Endothelial cell of umbilical vein (primary cell): ENCODE data around the gene C1QBP. TPM values are rescaled to one million over a fixed set of nuclear protein-coding genes. Genes with fewer than 3 reads are reported as not detected.

ENCODE experiments used
- BruUV-seq: library from RNA; stranded (reverse); fragments of 400-500 nt; replicated peaks from 2 replicates; lab custom pipeline; 2021; lab: Mats Ljungman, UMichigan
- CTCF ChIA-PET: fragments of 300-600, 350-600 bp; sonication (Branson Sonifier 250); formaldehyde crosslinking; loops from one replicate; lab custom pipeline; 2021; ENCODE audit warnings: antibody characterized with exemption, inconsistent platforms; lab: Charles Lee
- POLR2A ChIA-PET: fragments of 300-600, 350-600 bp; sonication (Branson Sonifier 250); formaldehyde crosslinking; loops from one replicate; lab custom pipeline; 2021; ENCODE audit warnings: antibody characterized with exemption, inconsistent platforms; lab: Charles Lee
- DNase-seq: peaks from one replicate; pipeline ENCODE4 v3.0.0-alpha.2; 2011; ENCODE audit warnings: low read depth, low spot score
- FAIRE-seq: peaks from 2 replicates; lab custom pipeline; 2011; peaks lifted over from hg19 to GRCh38; lab: Jason Lieb, UNC
- H2AFZ ChIP-seq: 2 replicates; pipeline ENCODE4 v1.6.0; 2012; ENCODE audit warnings: low read depth, low read length, control low read depth, inconsistent platforms
- H3K27ac ChIP-seq: 2 replicates; pipeline ENCODE4 v1.5.1; 2011; ENCODE audit warnings: low read depth, mild to moderate bottlenecking, control low read depth, low read length, moderate library complexity; ENCODE audit not compliant: insufficient read depth
- H3K27me3 ChIP-seq, 2 experiments: 2 replicates each; pipeline versions ENCODE4 v1.6.0 to v1.6.1; 2011; ENCODE audit warnings: low read length in 2 of 2, mixed read lengths in 1 of 2; ENCODE audit not compliant: control insufficient read depth in 2 of 2, insufficient read depth in 2 of 2
- H3K36me3 ChIP-seq, 2 experiments: 2 replicates in 1 of 2; 3 replicates in 1 of 2; pipeline ENCODE4 v1.5.1; 2011; ENCODE audit warnings: low read length in 2 of 2, mild to moderate bottlenecking in 1 of 2, moderate library complexity in 1 of 2; ENCODE audit not compliant: control insufficient read depth in 2 of 2, insufficient read depth in 2 of 2; ENCODE audit errors: extremely low read depth in 1 of 2
- H3K4me1 ChIP-seq: 3 replicates; pipeline ENCODE4 v1.5.1; 2011; ENCODE audit warnings: mild to moderate bottlenecking, low read length; ENCODE audit not compliant: control insufficient read depth, insufficient read depth; ENCODE audit errors: extremely low read depth
- H3K4me2 ChIP-seq: 2 replicates; pipeline ENCODE4 v1.6.1; 2011; ENCODE audit warnings: low read length, control low read depth, mixed read lengths; ENCODE audit not compliant: insufficient read depth
- H3K4me3 ChIP-seq, 3 experiments: fragments of 200-600 bp in 1 of 3; sonication (generic), shearing (Covaris generic) in 1 of 3; replicated peaks in 1 of 3; 2 replicates each; pipeline ENCODE4 v1.5.1; 2011 to 2016; ENCODE audit warnings: control low read depth in 3 of 3, low read length in 3 of 3, mild to moderate bottlenecking in 2 of 3, inconsistent platforms in 1 of 3, low read depth in 1 of 3, moderate library complexity in 1 of 3; ENCODE audit not compliant: insufficient read depth in 1 of 3
- H3K79me2 ChIP-seq: 2 replicates; pipeline ENCODE4 v1.6.0; 2012; ENCODE audit warnings: low read length, inconsistent platforms; ENCODE audit not compliant: control insufficient read depth, insufficient read depth
- H3K9ac ChIP-seq: replicated peaks from 2 replicates; pipeline ENCODE3; 2011; ENCODE audit warnings: low read length, control low read depth; ENCODE audit not compliant: insufficient read depth; ENCODE audit errors: extremely low read depth
- H3K9me1 ChIP-seq: replicated peaks from 3 replicates; pipeline ENCODE4 v1.6.0; 2011; ENCODE audit warnings: mild to moderate bottlenecking, low read length; ENCODE audit not compliant: control insufficient read depth, insufficient read depth; ENCODE audit errors: extremely low read depth
- H3K9me3 ChIP-seq: replicated peaks from 2 replicates; pipeline ENCODE4 v1.5.1; 2012; ENCODE audit warnings: low read length, inconsistent platforms; ENCODE audit not compliant: control insufficient read depth, insufficient read depth
- H4K20me1 ChIP-seq: replicated peaks from 2 replicates; pipeline ENCODE3; 2011; ENCODE audit warnings: mild to moderate bottlenecking, low read length; ENCODE audit not compliant: control insufficient read depth, insufficient read depth; ENCODE audit errors: extremely low read depth
- EZH2 ChIP-seq: IDR thresholded peaks from 2 replicates; pipeline ENCODE4 v1.6.1; 2012; ENCODE audit warnings: borderline replicate concordance, low read depth, mild to moderate bottlenecking, moderate library complexity, low read length, inconsistent platforms; ENCODE audit not compliant: severe bottlenecking
- FOS ChIP-seq: IDR thresholded peaks from 2 replicates; pipeline ENCODE4 v1.6.1; 2011; ENCODE audit warnings: mild to moderate bottlenecking, low read length, moderate library complexity, borderline replicate concordance; ENCODE audit not compliant: insufficient read depth
- MYC ChIP-seq: IDR thresholded peaks from one replicate; pipeline ENCODE4 v1.6.1; 2011; ENCODE audit warnings: mild to moderate bottlenecking, low read depth, low read length
- POLR2AphosphoS5 ChIP-seq: IDR thresholded peaks from 2 replicates; pipeline ENCODE4 v1.6.1; 2012; ENCODE audit warnings: low read depth, mild to moderate bottlenecking, control low read depth, low read length, moderate library complexity; ENCODE audit not compliant: insufficient read depth
- dilution Hi-C: fragments of 300-500 bp; cut with MboI; formaldehyde crosslinking; loops from one replicate; pipeline ENCODE4 v1.15.0; 2019; ENCODE audit warnings: low sequenced_read_pairs; ENCODE audit not compliant: extremely low pct_ligation_motif_present
- intact Hi-C: fragments of 100-400 bp; cut with micrococcal nuclease; formaldehyde crosslinking; loops from one replicate; pipeline ENCODE4 v1.10.0; 2022
- polyA plus RNA-seq, 4 experiments: library from polyadenylated mRNA; depleted of rRNA in 3 of 4; stranded (reverse) in 3 of 4; unstranded in 1 of 4; fragments of >200 nt; gene quantifications; 2 replicates each; pipeline versions ENCODE4 v1.2.1 to v1.2.3, GENCODE V29; 2011 to 2012; ENCODE audit warnings: missing spikeins in 1 of 4
- total RNA-seq: library from RNA; stranded (reverse); gene quantifications from 2 replicates; pipeline ENCODE4 v1.2.3, GENCODE V29; 2021
- TF ChIP-seq, protein P1 (sequence below), 2 donors: IDR thresholded peaks; 1 replicate in 1 of 2; 2 replicates in 1 of 2; pipeline ENCODE4 v1.5.1; 2011; ENCODE audit warnings: low read length in 2 of 2, mild to moderate bottlenecking in 2 of 2, moderate library complexity in 2 of 2, control low read depth in 1 of 2, inconsistent platforms in 1 of 2, low read depth in 1 of 2; ENCODE audit not compliant: insufficient read depth in 1 of 2; ENCODE audit errors: extremely low read depth in 1 of 2
- TF ChIP-seq, protein P2 (sequence below): IDR thresholded peaks from 2 replicates; pipeline ENCODE4 v1.6.1; 2011; ENCODE audit not compliant: insufficient read depth, insufficient read length

Gene C1QBP
- total and polyA plus RNA-seq, 2 donors (not counting 3 experiments of a cell fraction or from before 2014, with no cell fraction given): 144 to 218 TPM

DNA sequence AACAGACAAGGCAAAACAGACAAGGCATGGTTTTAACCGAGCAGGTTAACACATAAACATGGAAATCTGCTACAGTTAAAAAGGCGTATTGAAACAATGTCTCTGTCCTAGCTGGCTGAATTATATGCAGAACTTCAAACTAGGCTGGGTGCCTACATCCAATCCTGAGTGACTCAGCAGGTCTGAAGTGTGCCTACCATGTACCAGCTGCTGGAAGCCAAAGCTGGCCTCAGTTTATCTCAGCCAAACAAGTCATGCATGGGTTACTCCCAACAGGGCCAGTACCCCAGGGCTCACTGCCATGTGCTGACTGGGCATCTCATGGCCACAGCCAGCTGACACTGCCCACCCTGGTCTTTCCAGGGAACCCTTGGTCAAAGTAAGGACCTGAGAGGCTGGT lies 4.0 kb downstream of the C1QBP start:
- Histone ChIP-seq H3K27ac (no peak overlapping the region), H3K4me2 (no peak overlapping the region), H3K27me3 (no peaks in the 10 kb centered on the region), H3K9me1 (no peaks in the 10 kb centered on the region), H3K4me1 (peaks cover 17% of the 10 kb centered on the region), H3K9me3 (no peaks in the 10 kb centered on the region), H3K36me3 (peaks cover 19 to 33% of the 10 kb centered on the region in 2 experiments), H3K9ac (no peak overlapping the region), H2AFZ (no peak overlapping the region), H3K79me2 (peaks cover 28% of the 10 kb centered on the region), H3K4me3 (no peak overlapping the region), H4K20me1 (no peaks in the 10 kb centered on the region)
- dilution Hi-C loops (no loop called here), intact Hi-C loops (no loop called here)
- ChIA-PET POLR2A (no interaction called here), CTCF (no interaction called here)
- DNase-seq (no peak), FAIRE-seq (no peak)
- no peak for TF ChIP-seq FOS
- no peak for TF ChIP-seq POLR2AphosphoS5
- TF ChIP-seq EZH2: no peak
- TF ChIP-seq MYC: no peak
- no TSS peak for BruUV-seq

DNA sequence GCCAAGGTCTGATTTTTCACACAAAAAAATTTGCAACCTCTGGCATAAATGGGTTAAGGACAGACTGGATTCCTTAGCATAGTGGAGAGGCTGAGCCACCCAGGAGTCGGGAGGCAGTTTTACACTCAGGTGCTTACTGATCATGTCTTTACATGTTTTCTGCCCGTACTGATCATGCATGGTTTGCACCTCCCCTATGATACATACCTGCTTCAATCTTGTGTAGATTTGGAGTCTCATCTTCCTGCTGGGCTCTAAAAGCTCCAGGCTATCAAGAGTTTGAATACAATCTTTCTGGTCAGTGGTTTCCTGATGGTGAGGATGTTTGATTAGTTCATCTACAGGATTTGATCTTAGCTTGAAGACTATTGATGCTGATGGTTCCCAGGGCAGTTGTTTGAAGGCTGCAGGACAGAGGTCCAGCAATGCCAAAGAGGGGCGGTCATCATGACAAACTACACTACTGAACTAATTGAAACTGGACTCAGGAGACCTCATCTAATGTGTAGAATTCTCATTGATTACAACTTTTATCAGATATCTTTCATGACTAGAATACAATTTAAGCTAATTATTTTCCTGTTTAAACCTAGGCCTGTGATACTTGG lies 6.9 kb downstream of the C1QBP start:
- no peak for FAIRE-seq

More for the DNA sequence above, 6.9 kb downstream of the C1QBP start:
- Histone ChIP-seq H3K4me3 (no peak overlapping the region), H3K9me1 (no peaks in the 10 kb centered on the region), H3K4me1 (peaks cover 3% of the 10 kb centered on the region), H3K36me3 (peaks cover 21 to 47% of the 10 kb centered on the region in 2 experiments), H3K4me2 (no peak overlapping the region), H3K9me3 (no peaks in the 10 kb centered on the region), H3K27me3 (no peaks in the 10 kb centered on the region), H2AFZ (no peak overlapping the region), H3K27ac (no peak overlapping the region), H3K79me2 (peaks cover 10% of the 10 kb centered on the region), H4K20me1 (no peaks in the 10 kb centered on the region), H3K9ac (no peak overlapping the region)
- intact Hi-C loops: no loop called here
- POLR2A ChIA-PET: no interaction called here
- TF ChIP-seq FOS (no peak), EZH2 (no peak), POLR2AphosphoS5 (no peak)
- TF ChIP-seq, protein P1, sequence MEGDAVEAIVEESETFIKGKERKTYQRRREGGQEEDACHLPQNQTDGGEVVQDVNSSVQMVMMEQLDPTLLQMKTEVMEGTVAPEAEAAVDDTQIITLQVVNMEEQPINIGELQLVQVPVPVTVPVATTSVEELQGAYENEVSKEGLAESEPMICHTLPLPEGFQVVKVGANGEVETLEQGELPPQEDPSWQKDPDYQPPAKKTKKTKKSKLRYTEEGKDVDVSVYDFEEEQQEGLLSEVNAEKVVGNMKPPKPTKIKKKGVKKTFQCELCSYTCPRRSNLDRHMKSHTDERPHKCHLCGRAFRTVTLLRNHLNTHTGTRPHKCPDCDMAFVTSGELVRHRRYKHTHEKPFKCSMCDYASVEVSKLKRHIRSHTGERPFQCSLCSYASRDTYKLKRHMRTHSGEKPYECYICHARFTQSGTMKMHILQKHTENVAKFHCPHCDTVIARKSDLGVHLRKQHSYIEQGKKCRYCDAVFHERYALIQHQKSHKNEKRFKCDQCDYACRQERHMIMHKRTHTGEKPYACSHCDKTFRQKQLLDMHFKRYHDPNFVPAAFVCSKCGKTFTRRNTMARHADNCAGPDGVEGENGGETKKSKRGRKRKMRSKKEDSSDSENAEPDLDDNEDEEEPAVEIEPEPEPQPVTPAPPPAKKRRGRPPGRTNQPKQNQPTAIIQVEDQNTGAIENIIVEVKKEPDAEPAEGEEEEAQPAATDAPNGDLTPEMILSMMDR (IDR thresholded peaks at IDR 0.05; ENCODE audit: extremely low read depth in 1 of 2, insufficient read depth in 1 of 2, low read depth in 1 of 2, low read length in 2 of 2): no peak
- TF ChIP-seq, protein P2, sequence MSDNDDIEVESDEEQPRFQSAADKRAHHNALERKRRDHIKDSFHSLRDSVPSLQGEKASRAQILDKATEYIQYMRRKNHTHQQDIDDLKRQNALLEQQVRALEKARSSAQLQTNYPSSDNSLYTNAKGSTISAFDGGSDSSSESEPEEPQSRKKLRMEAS: no peak
- no peak for DNase-seq
- dilution Hi-C loops: no loop called here
- CTCF ChIA-PET: interaction anchor here (0.7 to 1.5 kb wide), 2 partner anchors 9 kb away, joined by 3 read pairs; no protein-coding TSS in a partner anchor
- no TSS peak for BruUV-seq
